ENCODE data around the gene P2RY6. TPM values are rescaled to one million over a fixed set of nuclear protein-coding genes. Genes with fewer than 3 reads are reported as not detected.

The P2RY6 gene
- total RNA-seq, 2 donors from 2014 or later, result 0.31 to 0.37 TPM

DNA sequence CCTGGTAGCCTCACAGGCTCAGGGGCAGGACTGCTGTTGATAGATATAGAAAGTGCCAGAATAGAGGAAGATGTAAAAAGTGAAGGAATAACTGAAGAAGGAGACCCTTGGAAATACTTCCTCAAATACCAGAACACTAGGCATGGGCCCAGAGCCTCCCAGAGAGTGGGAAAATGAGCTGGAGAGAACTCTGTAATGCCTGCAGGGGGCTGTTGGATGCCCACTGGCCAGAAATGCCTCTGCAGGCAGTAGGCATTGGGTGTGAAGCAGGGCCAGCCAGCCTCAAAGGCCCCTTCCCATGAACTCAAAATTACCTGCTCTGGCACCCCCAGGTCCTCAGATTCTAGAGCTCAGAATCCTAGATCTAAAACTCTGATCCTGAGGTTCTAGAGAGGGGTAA, 38.9 kb upstream of the P2RY6 start:
- Histone ChIP-seq H3K4me3 (ENCODE audit: low read length) (no peak overlapping the region), H3K27ac (ENCODE audit: low read depth, low read length) (no peak overlapping the region), H3K9me3 (ENCODE audit: control insufficient read depth, low read length) (no peaks in the 10 kb centered on the region), H3K4me1 (ENCODE audit: control insufficient read depth, insufficient read depth, low read length) (peaks cover 8% of the 10 kb centered on the region), H3K9ac (ENCODE audit: extremely low read depth, low read length, poor library complexity, severe bottlenecking) (no peak overlapping the region), H3K36me3 (ENCODE audit: control insufficient read depth, insufficient read depth, low read length) (no peaks in the 10 kb centered on the region), H3K27me3 (ENCODE audit: control insufficient read depth, insufficient read depth, low read length, poor library complexity, severe bottlenecking) (no peaks in the 10 kb centered on the region)
- Mint-ChIP-seq H3K27ac (no peak overlapping the region), H3K36me3 (ENCODE audit: low read depth) (no peaks in the 10 kb centered on the region), H3K27me3 (ENCODE audit: insufficient read depth) (no peaks in the 10 kb centered on the region), H3K4me3 (no peak overlapping the region), H3K9me3 (no peaks in the 10 kb centered on the region), H3K4me1 (peaks cover 20% of the 10 kb centered on the region)
- TF ChIP-seq, protein P1, sequence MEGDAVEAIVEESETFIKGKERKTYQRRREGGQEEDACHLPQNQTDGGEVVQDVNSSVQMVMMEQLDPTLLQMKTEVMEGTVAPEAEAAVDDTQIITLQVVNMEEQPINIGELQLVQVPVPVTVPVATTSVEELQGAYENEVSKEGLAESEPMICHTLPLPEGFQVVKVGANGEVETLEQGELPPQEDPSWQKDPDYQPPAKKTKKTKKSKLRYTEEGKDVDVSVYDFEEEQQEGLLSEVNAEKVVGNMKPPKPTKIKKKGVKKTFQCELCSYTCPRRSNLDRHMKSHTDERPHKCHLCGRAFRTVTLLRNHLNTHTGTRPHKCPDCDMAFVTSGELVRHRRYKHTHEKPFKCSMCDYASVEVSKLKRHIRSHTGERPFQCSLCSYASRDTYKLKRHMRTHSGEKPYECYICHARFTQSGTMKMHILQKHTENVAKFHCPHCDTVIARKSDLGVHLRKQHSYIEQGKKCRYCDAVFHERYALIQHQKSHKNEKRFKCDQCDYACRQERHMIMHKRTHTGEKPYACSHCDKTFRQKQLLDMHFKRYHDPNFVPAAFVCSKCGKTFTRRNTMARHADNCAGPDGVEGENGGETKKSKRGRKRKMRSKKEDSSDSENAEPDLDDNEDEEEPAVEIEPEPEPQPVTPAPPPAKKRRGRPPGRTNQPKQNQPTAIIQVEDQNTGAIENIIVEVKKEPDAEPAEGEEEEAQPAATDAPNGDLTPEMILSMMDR (conservative IDR thresholded peaks at IDR 0.05), result no peak
- peak; percentile 28 for DNase-seq

DNA sequence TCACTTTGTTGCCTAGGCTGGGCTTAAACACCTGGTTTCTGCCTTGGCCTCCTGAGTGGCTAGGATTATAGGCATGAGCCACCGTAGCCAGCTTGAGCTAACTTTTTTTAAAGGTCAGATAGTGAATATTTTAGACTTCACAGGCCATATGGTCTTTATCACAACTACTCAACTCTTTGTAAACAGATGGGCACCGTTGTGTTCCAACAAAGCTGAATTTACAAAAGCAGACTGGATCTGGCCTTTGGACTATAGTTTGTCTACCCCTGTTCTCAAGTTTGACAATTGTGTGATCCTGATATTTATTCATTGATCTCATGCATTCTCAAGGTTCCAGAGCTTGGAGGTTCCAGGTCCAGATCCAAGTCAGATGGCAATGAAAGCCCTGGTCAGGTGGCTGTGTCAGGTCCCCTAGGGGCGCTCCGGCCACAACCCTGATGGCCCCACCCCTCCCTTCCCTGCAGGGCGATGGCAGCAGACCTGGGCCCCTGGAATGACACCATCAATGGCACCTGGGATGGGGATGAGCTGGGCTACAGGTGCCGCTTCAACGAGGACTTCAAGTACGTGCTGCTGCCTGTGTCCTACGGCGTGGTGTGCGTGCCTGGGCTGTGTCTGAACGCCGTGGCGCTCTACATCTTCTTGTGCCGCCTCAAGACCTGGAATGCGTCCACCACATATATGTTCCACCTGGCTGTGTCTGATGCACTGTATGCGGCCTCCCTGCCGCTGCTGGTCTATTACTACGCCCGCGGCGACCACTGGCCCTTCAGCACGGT, 38.3 kb upstream of the P2RY6 start:
- Mint-ChIP-seq H3K4me3 (no peak overlapping the region), H3K36me3 (ENCODE audit: low read depth) (no peaks in the 10 kb centered on the region), H3K9me3 (no peaks in the 10 kb centered on the region), H3K27me3 (ENCODE audit: insufficient read depth) (no peaks in the 10 kb centered on the region), H3K4me1 (peaks cover 14% of the 10 kb centered on the region), H3K27ac (no peak overlapping the region)
- H3K9ac ChIP-seq (ENCODE audit: extremely low read depth, low read length, poor library complexity, severe bottlenecking), result no peak overlapping the region
- H3K9me3 ChIP-seq (ENCODE audit: control insufficient read depth, low read length), result no peaks in the 10 kb centered on the region
- no peak overlapping the region for H3K27ac ChIP-seq (ENCODE audit: low read depth, low read length)
- DNase-seq, result peak; percentile 32
- H3K4me3 ChIP-seq (ENCODE audit: low read length), result no peak overlapping the region
- H3K27me3 ChIP-seq (ENCODE audit: control insufficient read depth, insufficient read depth, low read length, poor library complexity, severe bottlenecking), result no peaks in the 10 kb centered on the region
- no peaks in the 10 kb centered on the region for H3K36me3 ChIP-seq (ENCODE audit: control insufficient read depth, insufficient read depth, low read length)
- 94 to 96% methylated on average over 16 to 23 of the region's 23 CpGs for WGBS, 2 experiments (ENCODE audit: insufficient coverage in 1 of 2, insufficient read length in 1 of 2)
- H3K4me1 ChIP-seq (ENCODE audit: control insufficient read depth, insufficient read depth, low read length), result peaks cover 8% of the 10 kb centered on the region
- TF ChIP-seq, protein P1 (conservative IDR thresholded peaks at IDR 0.05), result no peak

DNA sequence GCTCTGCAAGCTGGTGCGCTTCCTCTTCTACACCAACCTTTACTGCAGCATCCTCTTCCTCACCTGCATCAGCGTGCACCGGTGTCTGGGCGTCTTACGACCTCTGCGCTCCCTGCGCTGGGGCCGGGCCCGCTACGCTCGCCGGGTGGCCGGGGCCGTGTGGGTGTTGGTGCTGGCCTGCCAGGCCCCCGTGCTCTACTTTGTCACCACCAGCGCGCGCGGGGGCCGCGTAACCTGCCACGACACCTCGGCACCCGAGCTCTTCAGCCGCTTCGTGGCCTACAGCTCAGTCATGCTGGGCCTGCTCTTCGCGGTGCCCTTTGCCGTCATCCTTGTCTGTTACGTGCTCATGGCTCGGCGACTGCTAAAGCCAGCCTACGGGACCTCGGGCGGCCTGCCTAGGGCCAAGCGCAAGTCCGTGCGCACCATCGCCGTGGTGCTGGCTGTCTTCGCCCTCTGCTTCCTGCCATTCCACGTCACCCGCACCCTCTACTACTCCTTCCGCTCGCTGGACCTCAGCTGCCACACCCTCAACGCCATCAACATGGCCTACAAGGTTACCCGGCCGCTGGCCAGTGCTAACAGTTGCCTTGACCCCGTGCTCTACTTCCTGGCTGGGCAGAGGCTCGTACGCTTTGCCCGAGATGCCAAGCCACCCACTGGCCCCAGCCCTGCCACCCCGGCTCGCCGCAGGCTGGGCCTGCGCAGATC, 37.5 kb upstream of the P2RY6 start:
- TF ChIP-seq, protein P1 (conservative IDR thresholded peaks at IDR 0.05), result no peak
- no peak overlapping the region for H3K27ac Mint-ChIP-seq
- Histone ChIP-seq H3K9me3 (ENCODE audit: control insufficient read depth, low read length) (no peaks in the 10 kb centered on the region), H3K9ac (ENCODE audit: extremely low read depth, low read length, poor library complexity, severe bottlenecking) (no peak overlapping the region), H3K4me1 (ENCODE audit: control insufficient read depth, insufficient read depth, low read length) (peaks cover 2% of the 10 kb centered on the region), H3K36me3 (ENCODE audit: control insufficient read depth, insufficient read depth, low read length) (no peaks in the 10 kb centered on the region), H3K27me3 (ENCODE audit: control insufficient read depth, insufficient read depth, low read length, poor library complexity, severe bottlenecking) (no peaks in the 10 kb centered on the region), H3K4me3 (ENCODE audit: low read length) (no peak overlapping the region), H3K27ac (ENCODE audit: low read depth, low read length) (no peak overlapping the region)
- WGBS, 2 experiments (ENCODE audit: insufficient coverage in 1 of 2, insufficient read length in 1 of 2), result 95 to 97% methylated on average over 30 to 56 of the region's 56 CpGs
- DNase-seq, result peak; percentile 28
- no peaks in the 10 kb centered on the region for H3K9me3 Mint-ChIP-seq
- peaks cover 7% of the 10 kb centered on the region for H3K4me1 Mint-ChIP-seq
- H3K27me3 Mint-ChIP-seq (ENCODE audit: insufficient read depth), result no peaks in the 10 kb centered on the region
- H3K36me3 Mint-ChIP-seq (ENCODE audit: low read depth), result no peaks in the 10 kb centered on the region
- H3K4me3 Mint-ChIP-seq, result no peak overlapping the region
